Measurements from ENCODE around the gene NTNG1.

NTNG1 gene

DNA sequence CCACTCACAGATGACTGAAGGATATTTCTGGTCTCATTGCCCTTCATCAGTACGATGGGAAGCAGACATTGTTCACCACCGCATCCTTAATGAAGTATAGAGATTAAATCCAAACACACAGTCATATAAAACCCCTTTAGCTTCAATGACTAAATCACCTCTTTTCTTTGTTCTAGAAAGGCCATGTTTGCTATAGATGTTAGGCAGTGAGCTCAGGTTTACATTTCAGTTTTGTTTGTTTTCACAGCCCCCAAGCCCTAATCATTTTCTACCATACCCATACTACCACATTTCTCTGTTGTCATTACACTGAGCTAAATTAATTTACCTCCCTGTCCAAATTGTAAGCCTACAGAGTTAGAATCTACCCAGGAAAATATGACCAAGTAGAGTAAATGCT, 385.1 kb downstream of the NTNG1 start:
- DNase-seq, result no peak

DNA sequence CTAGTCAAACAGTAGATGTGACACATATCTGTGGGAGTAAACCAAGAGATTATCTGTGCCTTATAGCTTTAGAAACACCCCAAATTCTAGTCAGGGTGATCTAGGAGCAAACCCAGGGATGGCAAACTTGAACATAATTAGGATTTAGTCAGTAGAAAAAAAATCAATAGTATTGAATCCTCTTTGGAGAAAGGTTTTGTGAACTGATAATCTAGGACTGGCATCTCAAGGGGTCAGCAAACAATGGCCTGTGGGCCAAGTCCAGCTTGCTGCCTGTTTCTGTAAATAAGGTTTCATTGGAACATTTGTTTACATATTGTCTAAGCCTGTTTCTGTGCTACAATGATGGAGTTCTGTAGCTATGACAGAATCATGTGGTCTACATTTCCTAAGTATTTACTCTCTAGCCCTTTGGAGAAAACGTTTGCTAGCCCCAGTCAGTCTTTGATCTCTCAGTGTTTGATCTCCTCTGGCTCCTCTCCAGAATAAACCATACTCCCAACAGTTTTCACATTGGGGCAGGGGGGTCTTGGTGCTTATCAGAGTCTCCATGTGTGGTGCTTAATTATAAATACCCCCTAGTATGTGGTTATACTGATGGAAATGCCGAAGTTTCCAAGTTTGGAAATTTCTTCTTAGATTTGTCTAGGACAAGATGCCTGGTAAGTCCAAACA, 385.8 kb downstream of the NTNG1 start:
- no peak for DNase-seq

DNA sequence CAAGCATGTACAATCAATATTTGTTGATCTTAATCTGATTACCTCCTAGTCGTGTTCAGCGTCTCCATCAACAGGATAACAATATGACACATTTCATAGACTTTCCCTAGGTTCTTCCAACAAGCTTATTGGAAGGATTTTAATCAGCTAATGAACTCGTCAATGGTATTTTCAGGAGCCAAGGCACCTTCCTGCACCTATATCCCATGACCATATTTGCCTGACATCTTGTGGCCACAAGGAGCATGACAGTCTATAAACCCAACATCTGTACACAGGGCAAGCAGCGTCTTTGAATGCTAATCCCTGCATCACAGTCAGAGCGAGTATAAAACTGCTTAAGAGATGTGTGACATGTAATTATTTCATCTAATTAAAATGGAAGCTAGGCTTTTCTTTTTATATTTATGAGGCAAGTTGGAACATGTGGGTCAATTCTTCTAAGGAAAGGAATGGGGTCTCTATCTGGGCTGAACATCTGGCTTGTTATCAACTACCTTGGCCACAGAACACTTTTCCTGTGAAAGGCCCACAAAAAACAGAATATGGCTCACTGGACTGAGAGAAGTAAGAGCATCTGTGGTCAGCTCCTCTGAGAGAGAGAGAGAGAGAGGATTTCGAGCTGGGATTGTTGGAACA, 388.8 kb downstream of the NTNG1 start:
- DNase-seq, result peak; percentile 28 to 37

DNA sequence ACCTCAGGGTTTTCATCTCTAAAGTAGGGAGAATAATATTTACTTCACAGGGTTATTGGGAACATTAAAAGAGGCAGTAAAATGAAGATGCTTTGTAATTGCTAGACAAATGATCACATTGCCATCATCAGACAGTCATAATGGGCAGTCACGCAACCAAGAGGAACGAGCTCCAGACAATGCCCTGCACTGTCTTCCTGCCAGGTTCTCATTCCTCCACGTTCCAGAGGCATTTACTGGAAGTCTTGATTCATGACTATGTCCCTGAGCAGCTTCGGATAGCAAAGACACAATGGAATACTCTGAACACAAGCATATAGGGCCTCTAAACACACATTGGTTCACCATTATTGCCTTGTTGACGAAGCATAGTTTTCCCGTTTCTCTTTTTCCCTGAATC, 389.7 kb downstream of the NTNG1 start:
- DNase-seq, result no peak

DNA sequence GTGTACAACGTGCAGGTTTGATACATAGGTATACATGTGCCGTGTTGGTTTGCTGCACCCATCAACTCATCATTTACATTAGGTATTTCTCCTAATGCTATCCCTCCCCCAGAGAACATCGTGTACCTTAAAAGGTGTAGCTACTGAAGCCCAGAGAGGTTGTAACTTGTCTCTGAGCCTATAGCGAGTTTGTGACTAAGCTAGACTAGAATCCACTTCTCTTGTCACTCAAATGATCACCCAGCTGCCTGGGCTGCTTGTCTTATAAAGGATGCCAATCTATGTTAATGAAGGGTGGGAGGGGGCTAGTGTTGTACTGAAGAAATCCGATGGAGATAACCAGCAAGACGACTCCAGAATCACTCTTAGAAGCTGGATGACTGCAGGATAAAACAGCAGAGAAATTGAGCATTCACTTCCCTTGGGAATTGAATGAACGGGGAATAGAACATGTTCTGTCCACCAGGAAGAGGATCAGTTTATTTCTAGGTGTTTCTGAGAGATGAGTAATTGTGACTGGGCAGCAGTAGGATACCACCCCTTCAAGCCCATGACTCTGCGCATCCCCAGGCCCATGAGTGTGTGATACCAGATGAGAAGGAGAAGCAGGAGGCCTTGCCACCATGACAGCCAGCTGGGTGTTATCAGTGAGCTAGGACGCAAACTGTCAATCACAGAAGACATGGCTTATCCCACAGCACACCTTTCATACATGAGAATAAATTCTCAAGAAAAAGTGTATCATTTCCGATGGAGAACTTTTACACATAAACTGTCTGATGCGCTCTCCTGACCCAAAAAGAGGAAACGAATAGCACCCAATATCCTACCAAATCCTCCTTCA, 390.4 kb downstream of the NTNG1 start:
- no peak for DNase-seq

DNA sequence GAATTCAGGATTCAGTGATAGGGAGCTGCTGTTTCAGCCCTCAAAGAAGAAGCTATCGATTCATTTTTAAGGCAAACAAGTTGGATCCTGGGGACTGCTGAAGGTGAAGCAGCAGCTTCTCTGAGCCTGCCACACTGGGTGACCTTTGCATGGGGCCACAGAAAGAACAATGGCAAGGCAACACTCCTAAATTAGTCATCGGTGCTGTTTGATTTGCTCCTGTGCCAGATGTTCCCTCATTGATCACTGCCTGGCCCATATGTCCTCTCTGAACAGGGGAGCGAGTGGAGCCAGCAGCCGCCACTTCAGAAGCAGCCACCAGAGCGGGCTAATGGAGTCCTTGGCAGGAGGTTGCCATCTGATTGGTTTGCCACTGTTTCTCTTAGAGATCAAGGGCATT, 391.5 kb downstream of the NTNG1 start:
- DNase-seq, result no peak
